HepG2 (cell line): ENCODE data around the gene TRPV4. TPM values are rescaled to one million over a fixed set of nuclear protein-coding genes. Genes with fewer than 3 reads are reported as not detected.

ENCODE experiments used
- ATAC-seq: fragments of 200-7000 bp; cut with Tn5 transposase; 3 replicates; pipeline ENCODE4 v1.9.1; 2020; ENCODE audit warnings: mild to moderate bottlenecking, moderate library complexity
- BruUV-seq: library from RNA; stranded (reverse); fragments of 400-500 nt; replicated peaks from 2 replicates; lab custom pipeline; 2021; lab: Mats Ljungman, UMichigan
- CTCF ChIA-PET: fragments of 300-600 bp; formaldehyde crosslinking; extraction: SDS; loops from one replicate; lab custom pipeline; 2021; ENCODE audit warnings: low total read pairs, inconsistent platforms, low intra/inter-chr PET ratio; lab: Yijun Ruan, JAX
- POLR2A ChIA-PET: fragments of 350-600 bp; sonication (Branson Sonifier 250); formaldehyde crosslinking; loops from one replicate; lab custom pipeline; 2020; ENCODE audit warnings: antibody characterized with exemption, inconsistent platforms; lab: Yijun Ruan, JAX
- DNase-seq: peaks from one replicate; pipeline ENCODE4 v3.0.0-alpha.2; 2015; ENCODE audit warnings: low spot score
- FAIRE-seq: peaks from 3 replicates; lab custom pipeline; 2011; peaks lifted over from hg19 to GRCh38; lab: Jason Lieb, UNC
- H2AFZ ChIP-seq: one replicate; pipeline ENCODE4 v1.6.1; 2011; ENCODE audit warnings: low read length, inconsistent platforms
- H3K27ac ChIP-seq: fragments of 300-600 bp; 3 replicates; pipeline ENCODE4 v1.8.0; 2011; ENCODE audit warnings: mixed run types, mild to moderate bottlenecking, mixed read lengths, low read length, inconsistent platforms; ENCODE audit not compliant: insufficient read depth; ENCODE audit errors: extremely low read length
- H3K27me3 ChIP-seq, 2 experiments: fragments of 200-600 bp in 1 of 2; 2 replicates in 1 of 2; 3 replicates in 1 of 2; pipeline versions ENCODE4 v1.6.0 to v1.8.0; 2011; ENCODE audit warnings: low read length in 2 of 2, mild to moderate bottlenecking in 2 of 2, moderate library complexity in 2 of 2, inconsistent platforms in 1 of 2; ENCODE audit not compliant: insufficient read depth in 2 of 2, control insufficient read depth in 1 of 2
- H3K36me3 ChIP-seq, 2 experiments: fragments of 200-600 bp in 1 of 2; replicated peaks in 1 of 2; 2 replicates in 1 of 2; 3 replicates in 1 of 2; pipeline versions ENCODE4 v1.5.1 to v1.8.0; 2011; ENCODE audit warnings: low read length in 2 of 2, inconsistent platforms in 1 of 2; ENCODE audit not compliant: insufficient read depth in 2 of 2, control insufficient read depth in 1 of 2
- H3K4me1 ChIP-seq: 2 replicates; pipeline ENCODE4 v1.5.1; 2012; ENCODE audit warnings: low read length, inconsistent platforms; ENCODE audit not compliant: insufficient read depth
- H3K4me2 ChIP-seq: 2 replicates; pipeline ENCODE4 v1.6.0; 2011; ENCODE audit warnings: low read depth, low read length, inconsistent platforms
- H3K4me3 ChIP-seq, 3 experiments: fragments of 200-600 bp in 1 of 3; sonication (generic), shearing (Covaris generic) in 1 of 3; replicated peaks in 1 of 3; 2 replicates each; pipeline ENCODE4 v1.5.1; 2011 to 2016; ENCODE audit warnings: low read length in 3 of 3, inconsistent platforms in 2 of 3, low read depth in 2 of 3, mild to moderate bottlenecking in 2 of 3, control low read depth in 1 of 3, mixed read lengths in 1 of 3; ENCODE audit not compliant: insufficient read depth in 1 of 3
- H3K79me2 ChIP-seq: one replicate; pipeline ENCODE4 v1.6.1; 2011; ENCODE audit warnings: low read length, inconsistent platforms; ENCODE audit not compliant: insufficient read depth
- H3K9ac ChIP-seq: 2 replicates; pipeline ENCODE4 v1.6.0; 2011; ENCODE audit warnings: mild to moderate bottlenecking, low read depth, low read length, inconsistent platforms; ENCODE audit not compliant: insufficient read depth
- H3K9me3 ChIP-seq: 2 replicates; pipeline ENCODE4 v1.5.1; 2012; ENCODE audit warnings: mild to moderate bottlenecking, low read length
- H4K20me1 ChIP-seq: 2 replicates; pipeline ENCODE4 v1.6.0; 2011; ENCODE audit warnings: inconsistent platforms, mild to moderate bottlenecking, low read length, moderate library complexity; ENCODE audit not compliant: insufficient read depth
- BRD4 ChIP-seq: sonication (generic); formaldehyde crosslinking; IDR thresholded peaks from 2 replicates; pipeline ENCODE4 v1.4.0; 2020; ENCODE audit warnings: missing genetic modification reagents
- GABPA ChIP-seq, 2 experiments: IDR thresholded peaks; 2 replicates each; pipeline ENCODE4 v1.6.1; 2011 to 2016; ENCODE audit warnings: low read depth in 2 of 2, low read length in 1 of 2, missing biosample characterization in 1 of 2, missing genetic modification characterization in 1 of 2
- HCFC1 ChIP-seq: fragments of 150-350 bp; IDR thresholded peaks from 2 replicates; pipeline ENCODE4 v1.6.1; 2014; ENCODE audit warnings: low read depth, low read length
- MYC ChIP-seq: sonication (generic); formaldehyde crosslinking; IDR thresholded peaks from 2 replicates; pipeline ENCODE4 v1.9.0; 2021; ENCODE audit warnings: missing genetic modification reagents, borderline replicate concordance
- USF2 ChIP-seq, 2 experiments: sonication (generic) in 1 of 2; formaldehyde crosslinking in 1 of 2; IDR thresholded peaks; 2 replicates each; pipeline versions ENCODE4 v1.5.1 to v1.6.1; 2011 to 2020; ENCODE audit warnings: borderline replicate concordance in 1 of 2, low read depth in 1 of 2, low read length in 1 of 2, mild to moderate bottlenecking in 1 of 2, missing genetic modification reagents in 1 of 2, moderate library complexity in 1 of 2
- ZNF317 ChIP-seq: sonication (generic); formaldehyde crosslinking; IDR thresholded peaks from 2 replicates; pipeline ENCODE4 v1.5.0; 2020; ENCODE audit warnings: mild to moderate bottlenecking, missing genetic modification reagents
- ZNF33B ChIP-seq: sonication (generic); formaldehyde crosslinking; IDR thresholded peaks from 2 replicates; pipeline ENCODE4 v1.5.1; 2020; ENCODE audit warnings: mild to moderate bottlenecking, missing genetic modification reagents
- ZNF678 ChIP-seq: sonication (generic); formaldehyde crosslinking; IDR thresholded peaks from 2 replicates; pipeline ENCODE4 v1.4.0; 2020; ENCODE audit warnings: mild to moderate bottlenecking, missing genetic modification reagents
- WGBS: methylation state at CpG from one replicate; pipeline ENCODE4 v1.1.6; 2017; ENCODE audit warnings: low lambda C conversion rate; 5-methylcytosine and 5-hydroxymethylcytosine counted together
- in situ Hi-C: cut with HindIII; loops from 2 replicates; pipeline ENCODE4 v1.10.0; 2017; ENCODE audit warnings: low pct_unique_long_range_greater_than_20kb; ENCODE audit not compliant: extremely low pct_ligation_motif_present
- intact Hi-C: fragments of 100-400 bp; cut with micrococcal nuclease; formaldehyde crosslinking; loops from one replicate; pipeline ENCODE4 v1.10.0; 2022; ENCODE audit not compliant: unreplicated experiment
- polyA plus RNA-seq, 8 experiments: library from polyadenylated mRNA; depleted of rRNA in 3 of 8; stranded (reverse) in 7 of 8; unstranded in 1 of 8; fragments of >200 nt; fragmentation: Illumina TruSeq in 4 of 8; extraction: Trizol in 4 of 8; gene quantifications; 2 replicates each; pipeline versions ENCODE4 v1.2.1 to v1.2.3, GENCODE V29; 2011 to 2016; ENCODE audit warnings: low read depth in 4 of 8, missing spikeins in 1 of 8, mixed read lengths in 1 of 8; ENCODE audit not compliant: insufficient read depth in 1 of 8
- total RNA-seq, 5 experiments: library from RNA; depleted of rRNA; stranded (reverse); fragments of >200 nt; fragmentation: Illumina TruSeq; extraction: Trizol; gene quantifications; 2 replicates each; pipeline ENCODE4 v1.2.3, GENCODE V29; 2016; ENCODE audit warnings: low read depth in 1 of 5

Gene TRPV4
- total and polyA plus RNA-seq, 2 of the 13 experiments (the other 11 are each of a cell fraction or from before 2014, with no cell fraction given) = 0.66 to 4.7 TPM

GRCh38 chr12:109814600-109815150 lies 18.5 kb downstream of the TRPV4 start (continued):
- TF ChIP-seq ZNF33B (no peak), BRD4 (CRISPR knock-in tag) (no peak), HCFC1 (no peak), USF2 (IDR thresholded peaks at IDR 0.05; ENCODE audit: low read depth, low read length) (no peak), USF2 (CRISPR knock-in tag; IDR thresholded peaks at IDR 0.05; ENCODE audit: borderline replicate concordance) (no peak)

GRCh38 chr12:109813810-109814416 lies 19.3 kb downstream of the TRPV4 start:
- ATAC-seq (no peak), FAIRE-seq (no peak), DNase-seq (no peak)
- Histone ChIP-seq H4K20me1 (no peaks in the 10 kb centered on the region), H3K4me2 (no peak overlapping the region), H2AFZ (no peak overlapping the region), H3K9ac (no peak overlapping the region), H3K79me2 (no peaks in the 10 kb centered on the region), H3K36me3 (no peaks in the 10 kb centered on the region), H3K4me3 (no peak overlapping the region), H3K9me3 (no peaks in the 10 kb centered on the region), H3K27me3 (no peaks in the 10 kb centered on the region), H3K27ac (no peak overlapping the region), H3K4me1 (peaks cover 30% of the 10 kb centered on the region)
- in situ Hi-C loops = no loop called here
- no peak for TF ChIP-seq GABPA (IDR thresholded peaks at IDR 0.05; ENCODE audit: low read depth, low read length)
- no peak for TF ChIP-seq GABPA (CRISPR knock-in tag; IDR thresholded peaks at IDR 0.05; ENCODE audit: low read depth)
- TF ChIP-seq ZNF678 (CRISPR knock-in tag) = no peak
- TF ChIP-seq MYC (CRISPR knock-in tag) = no peak
- TF ChIP-seq ZNF317 (CRISPR knock-in tag) = peak; percentile 58; the same call in 1 of the 2 replicates
- 76% methylated on average over 6 of the region's 6 CpGs for WGBS
- ChIA-PET POLR2A (no interaction called here), CTCF (no interaction called here)
- BruUV-seq = no TSS peak
- intact Hi-C loops = no loop called here
